Stimulated activated CD4-positive, alpha-beta T cell treated with anti-CD3 and anti-CD28 coated beads, Interleukin-4, amount 100 ng/mL, for 4 hours (primary cell): ENCODE data around the gene LRRC9.
A peak's percentile ranks its signal among the peaks of the same experiment; 100 is the strongest.
"Not testable (repeated sequence)": the region's sequence is repeated elsewhere in the genome, so short reads cannot be mapped to it uniquely, and the experiment has no call there.

Source experiments
- DNase-seq, 2 experiments: peaks; one replicate each; pipeline ENCODE4 v3.0.0-alpha.2; 2020

The LRRC9 gene

GRCh38 chr14:60067882-60068281, 147.9 kb downstream of the LRRC9 start:
- DNase-seq, result no peak

DNA sequence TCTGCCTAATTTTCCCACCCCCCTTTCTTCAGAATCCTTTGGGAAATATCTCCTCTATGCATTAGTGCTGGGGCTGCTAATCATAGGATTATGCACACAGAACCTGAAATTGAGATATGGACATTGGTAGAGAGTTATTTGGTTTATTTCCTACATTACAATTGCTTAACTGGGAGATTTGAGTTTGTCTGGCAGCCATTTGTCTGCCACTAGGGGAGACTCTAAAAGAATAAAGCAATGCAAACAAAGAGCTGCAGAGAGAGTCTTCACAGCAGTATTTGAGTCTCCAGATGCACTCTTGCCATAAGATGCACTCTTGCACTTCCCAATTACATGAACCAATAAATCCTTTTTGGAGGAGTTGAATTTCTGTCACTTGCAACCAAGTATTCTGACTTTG, 159.8 kb downstream of the LRRC9 start:
- DNase-seq, result no peak

DNA sequence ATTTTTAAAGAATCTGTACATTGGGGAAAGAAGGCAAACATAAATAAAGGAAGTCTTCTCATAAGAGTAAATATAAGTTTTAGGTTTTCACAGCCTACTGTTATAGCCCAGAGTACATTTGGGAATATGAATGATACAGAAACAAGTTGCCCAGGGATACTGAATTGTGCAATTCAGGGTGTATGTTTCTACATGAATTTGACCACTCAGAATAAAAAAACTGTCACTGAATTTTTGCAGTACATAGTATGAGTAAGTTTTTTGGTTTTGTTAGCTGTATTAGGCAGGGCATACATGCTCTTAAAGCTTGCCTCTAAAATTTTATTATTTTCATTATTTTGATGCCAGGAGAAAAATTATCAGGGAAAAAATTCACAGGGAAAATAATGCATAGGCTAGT, 165.1 kb downstream of the LRRC9 start:
- no peak for DNase-seq

DNA sequence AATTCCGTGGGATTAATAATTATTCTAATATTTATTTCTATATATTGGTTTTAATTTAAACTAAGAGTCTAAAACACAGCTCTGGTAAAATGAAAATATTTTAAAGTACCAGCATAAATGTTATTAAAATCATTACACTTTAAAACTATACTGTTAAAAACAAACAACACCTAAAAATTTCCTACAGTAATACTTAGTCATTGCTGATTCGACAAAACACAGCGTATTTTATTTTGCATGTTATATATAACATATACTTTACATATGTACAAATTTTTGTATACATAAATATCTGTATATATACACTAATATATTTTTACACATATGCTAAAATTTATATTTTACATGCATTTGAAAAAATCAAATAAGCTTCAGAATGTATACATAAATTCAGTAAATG, 165.7 kb downstream of the LRRC9 start:
- no peak for DNase-seq

GRCh38 chr14:60087668-60088067, 167.7 kb downstream of the LRRC9 start:
- no peak for DNase-seq

- DNase-seq, result no peak
Measured at GRCh38 chr14:60089221-60089620, 169.3 kb downstream of the LRRC9 start.

- DNase-seq, result no peak
Measured at GRCh38 chr14:60090864-60091519, 171.0 kb downstream of the LRRC9 start.

DNA sequence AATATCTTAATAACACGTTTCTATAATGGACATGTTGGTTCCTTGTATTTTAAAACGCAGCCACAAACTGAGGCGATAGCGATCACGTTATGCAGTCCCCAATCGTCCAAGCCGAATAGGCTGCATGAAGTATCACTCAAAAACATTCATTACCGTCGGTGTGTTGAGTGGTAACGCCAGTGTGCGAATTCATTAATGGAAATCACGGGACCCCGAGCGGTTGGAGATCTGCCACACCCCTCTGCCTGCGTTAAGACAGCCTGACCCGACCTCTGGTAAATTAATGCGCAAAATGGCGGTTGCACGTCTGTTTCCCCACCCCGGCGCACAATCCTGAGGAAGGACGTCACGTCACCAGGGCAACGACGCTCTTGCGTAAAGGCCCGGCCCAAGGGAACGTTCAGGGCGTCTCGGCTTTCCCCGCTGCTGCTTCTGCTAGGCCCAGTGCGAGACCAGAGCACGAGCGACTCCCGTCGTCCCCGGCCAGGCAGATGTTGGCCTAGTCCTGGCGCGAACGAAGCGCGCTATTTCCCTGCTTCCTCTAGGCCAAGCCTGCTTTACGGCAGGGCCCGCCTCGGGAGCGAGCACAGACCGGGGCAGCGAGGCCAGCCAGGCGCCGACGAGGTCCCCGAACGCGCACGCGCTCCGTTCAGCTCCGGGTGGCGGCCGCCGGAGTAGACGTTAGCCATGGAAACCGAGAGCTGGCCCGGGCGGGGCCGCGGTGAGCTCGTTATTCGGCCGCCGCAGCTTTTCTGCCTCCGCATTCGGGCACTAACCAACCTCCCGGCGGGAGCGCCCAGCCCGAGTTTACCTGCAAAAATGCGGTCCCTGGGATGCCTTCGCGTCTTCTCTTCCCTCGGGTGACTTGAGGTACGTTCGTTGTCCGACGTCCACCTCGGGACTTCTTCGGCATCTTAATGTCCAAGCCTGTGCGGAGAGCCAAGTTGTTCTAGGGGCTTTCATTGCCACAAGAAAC, 171.9 kb downstream of the LRRC9 start, which contains the start of gene PCNX4:
PCNX4 (plus strand) TSS at position 374 of the 976 bp plus-strand sequence. CDS start 15,716 bp downstream, outside the sequence.
- DNase-seq, result peak; percentile 86 to 93

- DNase-seq, result peak in 1 of 2 experiments; percentile 2
Measured at GRCh38 chr14:60092526-60092920, 172.6 kb downstream of the LRRC9 start.

DNA sequence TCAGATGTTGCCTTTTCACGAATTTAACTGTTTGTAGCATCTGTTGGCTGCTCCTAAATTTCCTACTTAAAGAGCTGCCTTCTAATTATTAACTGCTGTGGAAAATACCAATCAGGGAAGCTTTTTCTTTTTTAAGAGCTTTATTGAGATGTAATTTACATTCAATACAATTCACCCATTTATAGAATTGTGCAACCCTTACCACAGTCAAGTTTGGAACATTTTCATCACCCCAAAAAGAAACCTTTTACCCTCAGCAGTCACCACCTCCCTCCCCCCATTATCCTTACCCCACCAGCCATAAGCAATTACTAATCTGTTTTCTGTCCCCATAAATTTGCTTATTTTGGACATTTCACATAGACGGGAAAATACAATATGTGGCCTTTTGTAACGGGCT, 173.1 kb downstream of the LRRC9 start:
- no peak for DNase-seq

DNA sequence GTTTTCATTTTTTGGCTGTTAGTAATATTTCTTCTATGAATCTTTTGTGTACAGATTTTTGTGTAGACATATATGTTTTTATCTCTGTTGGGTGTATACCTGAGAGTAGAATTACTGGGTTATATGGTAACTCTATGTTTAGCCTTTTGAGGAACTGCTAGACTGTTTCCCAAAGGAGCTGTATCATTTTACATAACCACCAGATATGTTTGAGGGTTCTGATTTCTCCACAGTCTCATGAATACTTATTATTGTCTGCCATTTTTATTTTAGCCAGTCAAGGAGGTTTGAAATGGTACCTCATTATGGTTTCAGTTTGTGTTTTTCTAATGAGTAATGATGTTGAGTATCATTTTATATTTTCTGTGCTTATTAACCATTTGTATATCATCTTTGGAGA, 173.7 kb downstream of the LRRC9 start:
- DNase-seq, result no peak

DNA sequence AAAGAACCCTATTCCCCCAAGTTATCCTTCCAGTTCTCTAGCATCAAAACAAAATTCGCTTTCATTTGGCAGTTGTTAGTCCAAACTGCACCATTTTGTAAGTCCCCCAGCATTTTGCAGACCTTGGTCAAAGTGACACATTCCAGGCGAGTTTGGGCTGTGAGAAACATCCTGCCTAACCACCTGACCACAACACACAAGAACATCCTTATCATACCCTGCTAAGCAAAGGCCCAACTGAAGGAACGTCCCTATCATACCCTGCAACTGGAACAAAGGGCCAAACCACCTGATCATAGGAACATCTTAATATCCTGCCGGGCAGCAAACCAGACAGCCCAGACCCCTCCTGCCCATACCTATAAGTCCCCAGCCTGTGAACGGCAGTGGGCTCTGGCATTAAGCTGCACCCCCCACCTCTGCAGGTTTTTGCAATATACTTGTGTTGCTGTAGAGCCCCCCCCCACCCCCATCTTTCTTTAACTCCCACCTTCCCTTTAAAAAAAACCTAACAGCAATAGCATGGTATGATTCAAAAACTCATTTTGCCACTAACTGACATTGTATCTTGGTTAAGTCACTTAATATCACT, 174.5 kb downstream of the LRRC9 start:
- no peak for DNase-seq

DNA sequence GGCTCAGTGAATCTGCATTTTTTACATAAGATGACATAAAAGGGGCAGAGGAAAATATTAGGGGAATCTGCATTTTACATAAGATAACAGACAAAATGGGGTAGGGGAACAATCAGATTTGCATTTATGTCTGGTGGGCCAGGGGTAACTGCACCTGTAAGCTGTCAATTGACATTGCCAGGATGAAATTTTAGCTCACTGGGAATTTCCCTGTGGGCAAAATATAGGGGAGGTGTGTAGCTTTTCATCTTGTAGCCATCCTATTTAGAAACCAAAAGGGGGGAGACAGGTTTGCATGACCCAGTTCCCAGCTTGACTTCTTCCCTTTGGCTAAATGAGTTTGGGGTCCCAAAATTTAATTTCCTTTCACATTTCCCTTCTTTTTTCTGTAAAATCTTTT, 175.3 kb downstream of the LRRC9 start:
- DNase-seq, result no peak

GRCh38 chr14:60095781-60096450, 176.0 kb downstream of the LRRC9 start:
- no peak for DNase-seq

DNA sequence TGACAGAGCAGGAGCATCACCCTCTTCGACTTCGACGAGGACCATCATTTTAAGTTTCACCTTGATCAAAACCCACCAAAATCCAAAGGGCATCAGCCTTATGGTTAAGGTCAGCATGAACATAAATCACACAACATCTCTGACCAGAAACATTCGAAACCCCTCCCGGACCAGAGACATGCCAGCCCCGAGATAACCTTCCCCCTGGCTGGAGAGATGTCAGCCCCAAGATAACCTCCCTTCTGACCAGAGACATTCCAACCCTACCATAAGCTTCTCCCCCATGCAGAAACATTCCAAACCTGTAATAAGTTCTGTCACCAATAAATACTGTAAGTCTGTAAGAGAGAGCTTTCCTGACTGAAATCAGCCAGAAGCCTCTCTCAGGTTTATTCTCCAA, 178.0 kb downstream of the LRRC9 start:
- DNase-seq, result no peak

DNA sequence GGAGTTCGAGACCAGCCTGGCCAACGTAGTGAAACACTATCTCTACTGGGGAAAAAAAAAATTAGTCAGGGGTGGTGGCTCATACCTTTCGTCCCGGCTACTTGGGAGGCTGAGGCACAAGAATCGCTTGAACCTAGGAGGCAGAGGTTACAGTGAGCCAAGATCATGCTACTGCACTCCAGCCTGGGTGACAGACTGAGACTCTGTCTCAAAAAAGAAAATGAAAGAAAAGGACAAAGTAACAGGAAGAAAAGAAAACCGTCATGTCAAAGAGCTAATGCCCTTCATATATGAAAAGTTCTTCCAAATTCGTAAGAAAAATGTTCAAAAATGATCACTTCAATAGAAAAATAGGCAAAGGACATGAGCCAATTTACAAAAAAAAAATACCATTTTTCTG, 179.9 kb downstream of the LRRC9 start:
- not testable (repeated sequence) for DNase-seq

DNA sequence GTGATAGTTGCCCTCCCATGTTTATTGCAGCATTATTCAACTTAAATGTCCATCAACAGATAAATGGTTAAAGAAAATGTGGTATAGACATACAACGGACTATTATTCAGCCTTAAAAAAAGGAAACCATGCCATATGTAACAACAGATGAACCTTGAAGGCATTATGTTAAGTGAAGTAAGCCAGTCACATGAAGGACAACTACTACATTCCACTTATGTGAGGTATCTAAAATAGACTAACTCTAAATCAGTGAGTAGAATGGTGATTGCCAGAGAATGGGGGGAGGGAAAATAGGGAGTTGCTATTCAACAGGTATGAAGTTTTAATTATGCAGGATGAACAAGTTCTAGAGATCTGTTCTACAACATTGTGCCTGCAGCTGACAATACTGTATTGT, 181.8 kb downstream of the LRRC9 start:
- no peak for DNase-seq

DNA sequence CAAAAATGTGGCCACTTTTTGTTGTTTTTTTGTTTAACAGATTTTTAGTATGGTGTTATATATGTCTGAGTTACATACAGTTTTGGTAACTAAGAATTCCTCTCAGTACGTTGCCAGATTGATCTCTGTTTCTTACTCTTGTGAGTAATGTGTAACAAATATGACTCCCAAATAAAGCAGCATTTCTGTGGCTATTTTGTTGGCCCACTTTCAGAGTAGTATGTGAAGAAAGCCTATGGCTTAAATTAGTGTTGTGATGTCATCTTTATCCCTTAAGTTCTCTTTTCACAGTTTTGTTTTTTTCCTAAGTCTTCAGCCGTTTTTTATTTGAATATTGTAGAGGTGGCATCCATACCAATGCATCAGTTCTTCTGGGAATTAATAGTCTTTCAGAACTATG, 182.4 kb downstream of the LRRC9 start:
- no peak for DNase-seq

DNA sequence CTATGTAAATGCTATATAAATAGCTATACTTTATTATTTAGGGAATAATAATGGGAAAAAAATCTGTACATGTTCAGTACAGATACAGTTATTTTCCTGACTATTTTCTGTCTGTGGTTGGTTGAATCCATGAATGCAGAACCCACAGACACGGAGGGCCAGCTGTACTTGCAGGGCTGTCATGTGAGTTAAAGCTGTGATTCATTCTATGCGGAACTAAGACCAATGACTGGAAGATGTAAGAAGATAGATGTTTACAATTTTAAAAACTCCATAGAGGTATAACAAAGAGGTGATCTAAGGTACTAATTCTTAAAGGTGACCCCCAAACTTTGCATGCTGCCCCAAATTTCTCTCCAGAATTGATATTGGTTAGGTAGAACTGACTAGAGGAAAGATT, 186.4 kb downstream of the LRRC9 start:
- DNase-seq, result no peak

GRCh38 chr14:60107477-60107876, 187.5 kb downstream of the LRRC9 start:
- DNase-seq, result no peak

GRCh38 chr14:60111732-60112131, 191.8 kb downstream of the LRRC9 start:
- DNase-seq, result no peak
